BJ (cell line): Measurements from ENCODE around the gene ADAMTS12. TPM values are rescaled to one million over a fixed set of nuclear protein-coding genes. Genes with fewer than 3 reads are reported as not detected.

Experiments used
- CTCF ChIA-PET: fragments of 350-600 bp; formaldehyde crosslinking; extraction: SDS; loops from one replicate; lab custom pipeline; 2021; ENCODE audit warnings: antibody characterized with exemption, inconsistent platforms; lab: Yijun Ruan, JAX
- POLR2A ChIA-PET: fragments of 300-600 bp; sonication (Branson Sonifier 250); formaldehyde crosslinking; extraction: SDS; loops from one replicate; lab custom pipeline; 2021; ENCODE audit warnings: antibody characterized with exemption; lab: Charles Lee
- DNase-seq: peaks from one replicate; pipeline ENCODE4 v3.0.0-alpha.2; 2011; ENCODE audit warnings: low read depth
- H3K27me3 ChIP-seq: 2 replicates; pipeline ENCODE4 v1.6.0; 2011; ENCODE audit warnings: low read length; ENCODE audit not compliant: control insufficient read depth, insufficient read depth
- H3K36me3 ChIP-seq: 2 replicates; pipeline ENCODE4 v1.5.1; 2011; ENCODE audit warnings: low read length; ENCODE audit not compliant: control insufficient read depth, insufficient read depth
- H3K4me3 ChIP-seq: 2 replicates; pipeline ENCODE4 v1.5.1; 2011; ENCODE audit warnings: low read depth, mild to moderate bottlenecking, control low read depth, low read length
- CTCF ChIP-seq: IDR thresholded peaks from 2 replicates; pipeline ENCODE4 v1.5.1; 2011; ENCODE audit warnings: low read depth, mild to moderate bottlenecking, control low read depth, inconsistent platforms, low read length, moderate library complexity; ENCODE audit not compliant: insufficient read depth
- polyA plus RNA-seq: library from polyadenylated mRNA; depleted of rRNA; stranded (reverse); fragments of >200 nt; gene quantifications from 2 replicates; pipeline ENCODE4 v1.2.3, GENCODE V29; 2011

Gene ADAMTS12
- polyA plus RNA-seq, 1 experiment, result 25.6 TPM

- ChIA-PET CTCF (interaction anchor here (0.7 to 1.1 kb wide), 2 partner anchors 14 to 1125 kb away, joined by 3 to 4 read pairs; no protein-coding TSS in a partner anchor), POLR2A (interaction anchor here (0.5 kb wide), 1 partner anchor 27 kb away, joined by 6 read pairs; no protein-coding TSS in a partner anchor)
- no peak overlapping the region for H3K4me3 ChIP-seq
- no peak for TF ChIP-seq CTCF
- no peaks in the 10 kb centered on the region for H3K27me3 ChIP-seq
- no peak for DNase-seq
- H3K36me3 ChIP-seq, result no peaks in the 10 kb centered on the region
These were observed 59.2 kb downstream of the ADAMTS12 start for GRCh38 chr5:33832404-33833236.

- Histone ChIP-seq H3K36me3 (no peaks in the 10 kb centered on the region), H3K4me3 (no peak overlapping the region), H3K27me3 (no peaks in the 10 kb centered on the region)
- POLR2A ChIA-PET, result no interaction called here
- DNase-seq, result no peak
- TF ChIP-seq CTCF, result no peak
- CTCF ChIA-PET, result interaction anchor here (0.6 kb wide), 1 partner anchor 568 kb away, joined by 4 read pairs; no protein-coding TSS in a partner anchor
These were observed 60.7 kb downstream of the ADAMTS12 start for GRCh38 chr5:33831041-33831440.

- ChIA-PET CTCF (interaction anchor here (0.7 kb wide), 1 partner anchor 232 kb away, joined by 3 read pairs; no protein-coding TSS in a partner anchor), POLR2A (no interaction called here)
These were observed 62.4 kb downstream of the ADAMTS12 start for GRCh38 chr5:33829430-33829829.

GRCh38 chr5:33828626-33829308 is 63.0 kb downstream of the ADAMTS12 start:
- no peaks in the 10 kb centered on the region for H3K27me3 ChIP-seq
- ChIA-PET POLR2A (no interaction called here), CTCF (no interaction called here)
- TF ChIP-seq CTCF, result no peak
- H3K4me3 ChIP-seq, result no peak overlapping the region
- no peak for DNase-seq
- no peaks in the 10 kb centered on the region for H3K36me3 ChIP-seq

More at GRCh38 chr5:33829430-33829829, 62.4 kb downstream of the ADAMTS12 start:
- TF ChIP-seq CTCF, result no peak
- H3K36me3 ChIP-seq, result no peaks in the 10 kb centered on the region
- no peaks in the 10 kb centered on the region for H3K27me3 ChIP-seq
- DNase-seq, result no peak
- H3K4me3 ChIP-seq, result no peak overlapping the region

GRCh38 chr5:33827885-33828284 is 63.9 kb downstream of the ADAMTS12 start:
- POLR2A ChIA-PET, result no interaction called here
- CTCF ChIA-PET, result no interaction called here
- no peak for DNase-seq

More at GRCh38 chr5:33827885-33828284, 63.9 kb downstream of the ADAMTS12 start:
- Histone ChIP-seq H3K36me3 (no peaks in the 10 kb centered on the region), H3K27me3 (no peaks in the 10 kb centered on the region), H3K4me3 (no peak overlapping the region)
- TF ChIP-seq CTCF, result no peak
